Kidney tubule cell (primary cell): ENCODE data around the gene WDR11.
A peak's percentile ranks its signal among the peaks of the same experiment; 100 is the strongest.

Experiments
- DNase-seq: peaks from one replicate; pipeline ENCODE4 v3.0.0-alpha.2; 2018; ENCODE audit warnings: low spot score

The WDR11 gene, protein sequence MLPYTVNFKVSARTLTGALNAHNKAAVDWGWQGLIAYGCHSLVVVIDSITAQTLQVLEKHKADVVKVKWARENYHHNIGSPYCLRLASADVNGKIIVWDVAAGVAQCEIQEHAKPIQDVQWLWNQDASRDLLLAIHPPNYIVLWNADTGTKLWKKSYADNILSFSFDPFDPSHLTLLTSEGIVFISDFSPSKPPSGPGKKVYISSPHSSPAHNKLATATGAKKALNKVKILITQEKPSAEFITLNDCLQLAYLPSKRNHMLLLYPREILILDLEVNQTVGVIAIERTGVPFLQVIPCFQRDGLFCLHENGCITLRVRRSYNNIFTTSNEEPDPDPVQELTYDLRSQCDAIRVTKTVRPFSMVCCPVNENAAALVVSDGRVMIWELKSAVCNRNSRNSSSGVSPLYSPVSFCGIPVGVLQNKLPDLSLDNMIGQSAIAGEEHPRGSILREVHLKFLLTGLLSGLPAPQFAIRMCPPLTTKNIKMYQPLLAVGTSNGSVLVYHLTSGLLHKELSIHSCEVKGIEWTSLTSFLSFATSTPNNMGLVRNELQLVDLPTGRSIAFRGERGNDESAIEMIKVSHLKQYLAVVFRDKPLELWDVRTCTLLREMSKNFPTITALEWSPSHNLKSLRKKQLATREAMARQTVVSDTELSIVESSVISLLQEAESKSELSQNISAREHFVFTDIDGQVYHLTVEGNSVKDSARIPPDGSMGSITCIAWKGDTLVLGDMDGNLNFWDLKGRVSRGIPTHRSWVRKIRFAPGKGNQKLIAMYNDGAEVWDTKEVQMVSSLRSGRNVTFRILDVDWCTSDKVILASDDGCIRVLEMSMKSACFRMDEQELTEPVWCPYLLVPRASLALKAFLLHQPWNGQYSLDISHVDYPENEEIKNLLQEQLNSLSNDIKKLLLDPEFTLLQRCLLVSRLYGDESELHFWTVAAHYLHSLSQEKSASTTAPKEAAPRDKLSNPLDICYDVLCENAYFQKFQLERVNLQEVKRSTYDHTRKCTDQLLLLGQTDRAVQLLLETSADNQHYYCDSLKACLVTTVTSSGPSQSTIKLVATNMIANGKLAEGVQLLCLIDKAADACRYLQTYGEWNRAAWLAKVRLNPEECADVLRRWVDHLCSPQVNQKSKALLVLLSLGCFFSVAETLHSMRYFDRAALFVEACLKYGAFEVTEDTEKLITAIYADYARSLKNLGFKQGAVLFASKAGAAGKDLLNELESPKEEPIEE

DNA sequence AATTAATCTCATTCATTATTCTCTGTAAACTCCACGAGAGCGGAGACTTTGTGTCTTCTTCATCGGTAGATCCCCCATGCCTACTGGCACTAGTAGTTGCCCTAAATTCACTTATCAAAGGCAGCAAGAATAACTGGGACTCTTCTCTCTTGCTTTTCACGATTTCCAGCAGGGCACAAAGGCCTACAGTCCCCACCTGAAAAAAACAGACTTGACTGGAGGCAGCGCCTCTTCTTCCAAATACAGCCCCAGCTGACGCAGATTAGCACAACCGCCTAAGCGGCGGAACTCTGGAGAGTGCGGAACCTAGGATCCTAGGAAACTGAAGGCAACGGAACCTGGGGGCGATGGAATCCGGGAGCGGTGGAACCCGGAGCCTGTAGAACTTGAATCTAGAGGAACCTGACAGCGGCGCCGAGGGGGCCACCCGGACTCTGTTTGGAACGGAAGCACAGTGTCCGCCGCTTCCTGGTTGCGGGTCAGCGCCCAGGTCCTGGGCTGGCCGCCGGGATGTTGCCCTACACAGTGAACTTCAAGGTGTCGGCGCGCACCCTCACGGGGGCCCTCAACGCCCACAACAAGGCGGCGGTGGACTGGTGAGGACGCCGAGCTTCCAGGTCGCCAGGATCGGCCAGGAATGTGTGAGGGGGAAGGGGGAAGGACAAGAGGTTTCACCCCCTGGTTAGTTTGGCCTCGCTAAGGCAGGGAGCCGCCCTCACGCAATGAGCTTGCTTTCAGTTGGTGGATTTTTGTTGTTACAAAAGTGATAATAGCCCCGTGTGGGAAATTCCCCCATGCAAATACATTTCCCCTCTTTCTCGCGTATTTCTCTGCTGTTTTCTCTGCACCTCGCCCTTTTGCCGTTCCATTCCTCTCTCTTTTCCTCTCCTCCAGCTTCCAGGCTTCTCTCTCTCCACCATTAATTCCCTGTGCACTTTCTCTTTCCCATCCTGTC lies at the start of gene WDR11:
WDR11 (plus strand) TSS at position 452 of the 955 bp plus-strand sequence; CDS start at position 511, 59 bp downstream.
- peak; percentile 95 for DNase-seq

- no peak for DNase-seq
These were observed 48.2 kb upstream of the WDR11 start for GRCh38 chr10:120802935-120803334.

DNA sequence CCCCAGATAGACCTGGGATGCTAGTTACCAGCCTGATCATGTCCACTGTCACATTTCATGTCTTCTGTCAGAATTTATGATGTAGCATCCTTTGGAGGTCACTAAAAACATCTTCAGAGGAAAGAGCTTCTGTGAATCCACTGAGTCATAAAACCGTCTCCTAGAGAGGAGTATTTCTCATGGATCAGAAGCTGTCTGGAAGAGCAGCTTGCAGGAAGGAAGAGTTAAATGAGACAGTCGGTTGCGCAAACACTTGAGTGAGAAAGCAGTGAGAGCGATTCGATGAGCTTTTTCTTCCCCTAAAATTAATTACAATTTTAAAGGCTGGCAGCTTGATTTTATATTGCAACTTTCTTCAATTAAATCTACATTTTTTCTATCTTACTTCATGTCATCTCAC lies 47.2 kb upstream of the WDR11 start:
- no peak for DNase-seq

DNA sequence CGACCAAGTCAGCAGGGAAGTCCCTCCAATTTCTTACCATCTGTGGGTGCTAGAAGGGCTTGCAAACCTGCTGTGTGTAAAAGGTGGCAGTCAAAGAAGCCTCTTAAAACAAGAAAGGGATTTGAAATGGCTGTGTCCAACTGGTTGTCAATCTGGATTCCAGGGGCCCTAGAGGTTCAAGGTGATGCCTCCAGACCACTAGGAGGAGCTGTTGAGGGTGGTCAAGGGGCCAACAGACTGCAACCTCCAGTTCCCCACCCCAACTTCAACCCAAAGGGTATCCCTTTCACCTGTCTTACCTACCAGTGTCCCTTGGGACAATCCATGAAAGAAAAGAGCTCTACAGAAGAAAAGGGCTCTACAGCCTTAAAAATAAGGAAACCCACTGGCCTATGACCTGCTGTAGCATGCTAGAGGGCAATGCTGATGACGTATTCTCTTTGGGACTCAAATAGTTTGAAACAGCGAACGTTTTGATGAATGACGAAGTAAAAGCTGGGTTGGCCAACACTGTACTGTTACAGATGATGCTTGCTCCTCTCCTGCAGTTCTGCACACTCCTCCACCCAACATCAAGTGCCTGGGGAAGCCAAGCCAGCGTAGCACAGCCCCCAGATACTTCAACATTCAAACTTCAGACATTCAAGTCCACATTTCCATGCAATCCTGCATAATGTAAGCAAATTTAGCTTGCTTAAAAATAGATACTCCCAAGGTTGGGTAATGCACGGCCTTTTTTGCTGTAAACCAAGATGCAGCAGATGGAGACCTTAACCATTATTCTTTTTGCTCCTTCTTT lies 45.9 kb upstream of the WDR11 start:
- DNase-seq = no peak

GRCh38 chr10:120806081-120806480 lies 45.1 kb upstream of the WDR11 start:
- DNase-seq = no peak

GRCh38 chr10:120810298-120810697 lies 40.9 kb upstream of the WDR11 start:
- DNase-seq = no peak

DNA sequence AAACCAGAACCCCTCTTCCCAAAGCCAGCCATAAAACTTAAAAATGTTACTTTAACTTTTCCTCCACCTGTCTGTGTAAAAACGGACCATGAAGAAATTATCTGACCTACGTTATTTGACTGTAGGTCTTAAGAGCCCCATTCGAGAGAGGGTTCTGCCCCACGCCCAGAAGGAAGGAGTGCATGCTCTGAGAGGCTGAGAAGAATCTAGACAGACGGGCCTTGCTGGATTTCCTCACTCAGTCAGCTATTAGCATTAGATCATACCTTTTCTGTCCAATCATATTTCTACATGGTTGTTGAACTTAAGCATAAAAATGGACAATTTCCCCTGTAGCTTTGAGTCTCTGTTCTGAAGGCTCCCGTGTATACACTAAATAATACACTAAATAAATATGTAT lies 38.1 kb upstream of the WDR11 start:
- no peak for DNase-seq

- DNase-seq = no peak
These were observed 32.9 kb upstream of the WDR11 start for GRCh38 chr10:120818301-120818700.

GRCh38 chr10:120819366-120819765 lies 31.8 kb upstream of the WDR11 start:
- no peak for DNase-seq

GRCh38 chr10:120823266-120823665 lies 27.9 kb upstream of the WDR11 start:
- no peak for DNase-seq

- DNase-seq = peak; percentile 31
These were observed 26.3 kb upstream of the WDR11 start for GRCh38 chr10:120824881-120825309.

- no peak for DNase-seq
These were observed 25.0 kb upstream of the WDR11 start for GRCh38 chr10:120825878-120826769.

DNA sequence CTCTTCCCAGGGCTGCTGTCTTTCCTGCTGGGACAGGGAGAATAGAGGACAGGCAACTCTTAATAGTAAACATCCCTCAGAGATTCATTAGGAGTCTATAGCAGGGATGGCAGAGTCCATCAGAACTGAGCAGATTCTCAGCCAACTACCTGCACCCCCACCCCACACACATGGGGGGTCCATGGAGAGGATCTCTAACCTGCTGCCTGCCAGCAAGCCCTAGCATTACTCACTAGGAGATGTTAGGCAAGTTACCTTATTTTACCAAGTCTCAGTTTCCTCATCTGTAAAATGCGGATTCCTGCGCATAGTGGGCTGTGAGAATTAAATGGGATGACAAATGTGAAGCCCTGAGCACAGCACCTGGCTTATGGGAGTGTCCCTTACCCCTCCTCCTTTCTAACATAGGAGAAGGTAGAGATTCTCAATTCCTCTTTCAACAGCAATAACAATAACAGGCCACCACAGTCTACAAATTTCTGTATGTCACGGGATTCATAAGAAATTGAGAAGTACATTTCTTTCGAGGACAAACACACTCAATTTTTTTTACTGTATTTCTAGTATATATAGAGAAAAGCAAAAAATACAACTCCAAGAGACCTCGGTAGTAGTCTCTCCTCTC lies 23.8 kb upstream of the WDR11 start:
- DNase-seq = no peak

- no peak for DNase-seq
These were observed 22.3 kb upstream of the WDR11 start for GRCh38 chr10:120828763-120829319.

DNA sequence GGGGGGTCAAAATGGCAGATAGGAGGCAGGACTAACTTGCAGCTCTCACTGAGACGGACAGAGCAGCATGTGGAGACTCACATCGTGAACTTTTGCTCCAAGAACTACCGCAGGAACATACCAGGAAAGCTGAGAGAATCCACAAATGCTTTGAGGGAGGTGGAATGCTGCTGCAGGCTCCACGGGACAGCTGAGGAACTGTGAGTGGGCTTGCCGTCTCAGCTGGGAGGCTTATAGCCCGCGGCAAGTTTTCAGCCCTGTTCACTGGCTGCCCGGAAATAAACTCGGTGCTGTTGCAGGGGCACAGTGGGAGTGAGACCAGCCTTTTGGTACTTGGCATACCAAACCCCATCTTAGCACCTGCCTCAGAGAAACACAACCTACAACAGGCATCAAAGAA lies 19.1 kb upstream of the WDR11 start:
- DNase-seq = no peak

- peak; percentile 55 for DNase-seq
These were observed 17.8 kb upstream of the WDR11 start for GRCh38 chr10:120833222-120833928.

DNA sequence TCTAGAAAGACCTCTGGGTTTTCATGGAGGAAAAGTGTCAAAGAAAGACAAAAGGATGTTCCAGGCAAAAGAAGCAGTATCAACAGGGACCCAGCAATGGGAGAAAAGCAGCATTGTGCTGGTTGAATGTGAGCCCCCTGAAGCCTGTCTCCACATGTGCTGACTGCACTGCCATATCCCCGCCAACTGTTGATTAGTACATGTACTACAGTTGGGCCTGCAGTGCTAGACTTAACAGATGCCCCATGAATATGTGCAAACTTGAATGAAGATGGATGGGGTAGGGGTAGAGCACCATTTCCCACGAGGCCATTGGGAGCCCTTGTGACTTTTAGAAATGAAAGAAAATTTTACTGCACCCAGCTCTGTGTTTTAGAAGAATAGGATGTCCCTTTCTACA lies 15.6 kb upstream of the WDR11 start:
- DNase-seq = no peak

DNA sequence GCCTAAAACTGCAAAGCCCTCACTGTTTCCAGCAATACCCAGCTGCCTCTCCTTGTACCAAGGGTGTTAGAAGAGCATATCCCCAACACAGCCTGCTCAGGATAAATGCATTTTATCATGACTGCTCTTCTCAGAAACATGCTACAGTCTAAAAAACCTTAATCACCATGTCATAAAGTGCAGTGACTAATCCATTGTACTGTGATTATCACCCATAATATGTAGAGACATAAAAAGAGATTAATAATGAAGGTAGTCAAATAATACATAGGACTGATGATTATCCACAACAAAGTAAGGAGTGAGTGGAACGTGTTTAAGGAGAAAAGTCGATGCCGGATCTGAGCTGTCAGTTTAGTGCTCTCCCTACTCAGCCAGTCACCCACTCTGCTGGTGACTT lies 12.2 kb upstream of the WDR11 start:
- DNase-seq = no peak
